PFSK-1 (cell line): Measurements from ENCODE around the gene ATXN1.

Experiments
- FOXP2 ChIP-seq: optimal IDR thresholded peaks from 2 replicates; pipeline ENCODE3; 2011; ENCODE audit warnings: borderline replicate concordance, control low read depth, inconsistent platforms; ENCODE audit not compliant: insufficient read depth; ENCODE audit errors: extremely low read length, extremely low read depth
- POLR2AphosphoS5 ChIP-seq: IDR thresholded peaks from 2 replicates; pipeline ENCODE4 v1.6.1; 2012; ENCODE audit warnings: low read depth, mild to moderate bottlenecking, control low read depth, low read length, moderate library complexity
- REST ChIP-seq, 2 experiments: IDR thresholded peaks; 2 replicates each; pipeline versions ENCODE4 v1.6.1 to v1.8.0; 2011 to 2012; ENCODE audit warnings: low read depth in 2 of 2, low read length in 2 of 2, control low read depth in 1 of 2, inconsistent platforms in 1 of 2, mild to moderate bottlenecking in 1 of 2, moderate library complexity in 1 of 2; ENCODE audit not compliant: insufficient read depth in 1 of 2
- SIN3A ChIP-seq: IDR thresholded peaks from 2 replicates; pipeline ENCODE4 v1.6.1; 2012; ENCODE audit warnings: mild to moderate bottlenecking, low read length, moderate library complexity, borderline replicate concordance; ENCODE audit not compliant: insufficient read depth
- TAF1 ChIP-seq: IDR thresholded peaks from 2 replicates; pipeline ENCODE4 v1.6.1; 2012; ENCODE audit warnings: low read length, control low read depth, borderline replicate concordance; ENCODE audit not compliant: insufficient read depth

ATXN1 gene

GRCh38 chr6:16363749-16364148, 397.5 kb downstream of the ATXN1 start:
- no peak for TF ChIP-seq TAF1

- TF ChIP-seq TAF1 (no peak), REST (IDR thresholded peaks at IDR 0.05; ENCODE audit: insufficient read depth in 1 of 2, low read depth in 2 of 2, low read length in 2 of 2) (no peak), FOXP2 (no peak), POLR2AphosphoS5 (no peak), SIN3A (no peak)
These were observed 398.3 kb downstream of the ATXN1 start for GRCh38 chr6:16362819-16363589.

GRCh38 chr6:16362296-16362695, 399.0 kb downstream of the ATXN1 start:
- TF ChIP-seq TAF1 (no peak), SIN3A (no peak), REST (IDR thresholded peaks at IDR 0.05; ENCODE audit: insufficient read depth in 1 of 2, low read depth in 2 of 2, low read length in 2 of 2) (no peak), POLR2AphosphoS5 (no peak), FOXP2 (no peak)

GRCh38 chr6:16361861-16362260, 399.4 kb downstream of the ATXN1 start:
- TF ChIP-seq SIN3A = no peak
- TF ChIP-seq TAF1 = no peak
- no peak for TF ChIP-seq REST (IDR thresholded peaks at IDR 0.05; ENCODE audit: insufficient read depth in 1 of 2, low read depth in 2 of 2, low read length in 2 of 2)
- no peak for TF ChIP-seq POLR2AphosphoS5
- TF ChIP-seq FOXP2 = no peak

- TF ChIP-seq TAF1 (no peak), REST (IDR thresholded peaks at IDR 0.05; ENCODE audit: insufficient read depth in 1 of 2, low read depth in 2 of 2, low read length in 2 of 2) (no peak), FOXP2 (no peak), SIN3A (no peak)
These were observed 400.1 kb downstream of the ATXN1 start for GRCh38 chr6:16361121-16361520.
